ENCODE data around the gene TEPSIN.

The TEPSIN gene

GRCh38 chr17:81209141-81209540, 29.7 kb downstream of the TEPSIN start:
- no peak overlapping the region for H3K4me3 ChIP-seq (replicated peaks in 1 of 2; ENCODE audit: low read depth in 2 of 2, low read length in 2 of 2)
- no peak for DNase-seq (ENCODE audit: low read depth in 2 of 2)
- TF ChIP-seq, protein P1, sequence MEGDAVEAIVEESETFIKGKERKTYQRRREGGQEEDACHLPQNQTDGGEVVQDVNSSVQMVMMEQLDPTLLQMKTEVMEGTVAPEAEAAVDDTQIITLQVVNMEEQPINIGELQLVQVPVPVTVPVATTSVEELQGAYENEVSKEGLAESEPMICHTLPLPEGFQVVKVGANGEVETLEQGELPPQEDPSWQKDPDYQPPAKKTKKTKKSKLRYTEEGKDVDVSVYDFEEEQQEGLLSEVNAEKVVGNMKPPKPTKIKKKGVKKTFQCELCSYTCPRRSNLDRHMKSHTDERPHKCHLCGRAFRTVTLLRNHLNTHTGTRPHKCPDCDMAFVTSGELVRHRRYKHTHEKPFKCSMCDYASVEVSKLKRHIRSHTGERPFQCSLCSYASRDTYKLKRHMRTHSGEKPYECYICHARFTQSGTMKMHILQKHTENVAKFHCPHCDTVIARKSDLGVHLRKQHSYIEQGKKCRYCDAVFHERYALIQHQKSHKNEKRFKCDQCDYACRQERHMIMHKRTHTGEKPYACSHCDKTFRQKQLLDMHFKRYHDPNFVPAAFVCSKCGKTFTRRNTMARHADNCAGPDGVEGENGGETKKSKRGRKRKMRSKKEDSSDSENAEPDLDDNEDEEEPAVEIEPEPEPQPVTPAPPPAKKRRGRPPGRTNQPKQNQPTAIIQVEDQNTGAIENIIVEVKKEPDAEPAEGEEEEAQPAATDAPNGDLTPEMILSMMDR (IDR thresholded peaks at IDR 0.05; ENCODE audit: low read depth, low read length), result no peak

DNA sequence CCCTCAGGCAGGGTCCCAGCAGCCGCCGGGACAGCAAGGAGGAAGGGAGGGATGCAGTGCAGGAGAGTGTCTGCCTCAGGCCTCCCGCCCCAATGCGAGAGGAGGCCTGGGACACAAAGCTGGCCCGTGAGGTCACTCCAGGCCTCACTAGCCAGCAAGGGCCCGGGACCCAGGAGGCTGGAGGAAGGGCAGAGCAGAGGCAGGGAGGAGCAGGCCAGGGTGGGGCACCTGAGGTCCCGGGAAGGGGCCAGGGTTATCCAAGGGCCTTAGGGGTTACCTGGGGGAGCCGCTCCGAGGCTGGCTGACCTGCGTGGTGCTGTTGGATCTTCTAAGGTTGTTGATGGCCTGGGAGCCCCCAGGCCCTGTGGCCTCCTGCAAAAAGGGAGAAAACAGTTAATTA, 30.2 kb downstream of the TEPSIN start:
- H3K4me3 ChIP-seq (replicated peaks in 1 of 2; ENCODE audit: low read depth in 2 of 2, low read length in 2 of 2), result no peak overlapping the region
- no peak for DNase-seq (ENCODE audit: low read depth in 2 of 2)
- TF ChIP-seq, protein P1 (IDR thresholded peaks at IDR 0.05; ENCODE audit: low read depth, low read length), result no peak

DNA sequence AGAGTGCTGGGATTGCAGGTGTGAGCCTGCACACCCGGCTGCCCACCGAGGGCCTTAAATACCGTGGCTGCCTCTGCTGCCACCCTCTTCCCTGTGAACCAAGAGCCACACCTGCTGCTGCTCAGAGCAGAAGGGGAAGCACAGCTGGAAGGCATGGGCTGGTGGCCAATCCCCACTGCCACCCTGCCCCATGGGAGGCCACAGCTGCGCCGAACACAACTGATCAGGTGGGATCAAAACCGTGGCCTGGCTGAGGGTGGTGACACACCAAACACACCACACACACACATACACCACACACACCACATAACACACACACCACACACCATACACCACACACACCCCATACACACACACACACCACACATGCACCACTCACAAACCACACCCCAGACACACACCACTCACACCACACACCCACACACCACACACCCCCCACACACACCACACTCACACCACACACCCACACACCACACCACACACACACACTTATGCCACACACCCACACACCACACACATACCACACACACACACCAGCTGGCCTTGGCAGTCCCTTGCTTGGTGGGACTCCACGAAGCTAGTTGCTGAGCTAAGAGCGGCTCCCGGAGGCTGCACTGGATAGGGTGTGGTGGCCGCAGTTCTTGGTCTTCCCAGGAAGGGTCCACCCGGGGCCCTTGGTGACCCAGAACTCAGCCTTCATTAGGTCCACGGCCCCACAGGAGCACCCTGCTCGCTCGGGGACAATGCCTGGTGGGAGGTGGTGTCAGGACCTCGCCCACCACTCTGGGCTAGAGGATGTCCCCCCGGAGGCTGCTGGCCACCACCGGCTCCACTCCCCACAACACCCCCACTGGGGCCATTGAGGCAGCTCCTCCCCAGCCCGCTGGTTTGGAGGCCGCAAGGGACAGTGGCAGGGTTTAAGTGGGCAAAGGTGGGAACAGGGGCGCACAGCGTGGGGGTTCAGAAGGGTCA, 31.0 kb downstream of the TEPSIN start:
- DNase-seq (ENCODE audit: low read depth in 2 of 2), result no peak
- TF ChIP-seq, protein P1 (IDR thresholded peaks at IDR 0.05; ENCODE audit: low read depth, low read length), result no peak
- no peak overlapping the region for H3K4me3 ChIP-seq (replicated peaks in 1 of 2; ENCODE audit: low read depth in 2 of 2, low read length in 2 of 2)

GRCh38 chr17:81206657-81207056, 32.2 kb downstream of the TEPSIN start:
- no peak overlapping the region for H3K4me3 ChIP-seq (replicated peaks in 1 of 2; ENCODE audit: low read depth in 2 of 2, low read length in 2 of 2)
- DNase-seq (ENCODE audit: low read depth in 2 of 2), result no peak
- TF ChIP-seq, protein P1 (IDR thresholded peaks at IDR 0.05; ENCODE audit: low read depth, low read length), result no peak

DNA sequence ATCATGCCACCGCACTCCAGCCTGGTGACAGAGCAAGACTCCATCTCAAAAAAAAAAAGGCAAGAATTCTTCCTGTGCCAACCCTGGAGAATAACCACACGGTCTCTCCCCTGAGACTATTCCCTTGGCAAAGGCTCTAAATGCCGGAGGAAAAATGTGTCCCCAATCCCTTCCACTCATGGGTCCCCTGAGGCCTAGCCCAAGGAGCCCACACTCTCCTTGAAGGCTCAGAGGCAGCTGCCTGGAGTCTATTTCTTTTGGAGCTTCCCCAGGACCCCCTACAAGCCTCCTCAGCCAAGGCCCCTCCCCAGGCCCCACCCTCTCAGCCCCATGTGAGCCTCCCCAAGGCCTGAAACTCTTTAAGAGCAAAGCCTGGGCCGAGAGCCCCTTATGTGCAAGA, 32.7 kb downstream of the TEPSIN start:
- no peak for DNase-seq (ENCODE audit: low read depth in 2 of 2)
- H3K4me3 ChIP-seq (replicated peaks in 1 of 2; ENCODE audit: low read depth in 2 of 2, low read length in 2 of 2), result no peak overlapping the region
- TF ChIP-seq, protein P1 (IDR thresholded peaks at IDR 0.05; ENCODE audit: low read depth, low read length), result no peak

DNA sequence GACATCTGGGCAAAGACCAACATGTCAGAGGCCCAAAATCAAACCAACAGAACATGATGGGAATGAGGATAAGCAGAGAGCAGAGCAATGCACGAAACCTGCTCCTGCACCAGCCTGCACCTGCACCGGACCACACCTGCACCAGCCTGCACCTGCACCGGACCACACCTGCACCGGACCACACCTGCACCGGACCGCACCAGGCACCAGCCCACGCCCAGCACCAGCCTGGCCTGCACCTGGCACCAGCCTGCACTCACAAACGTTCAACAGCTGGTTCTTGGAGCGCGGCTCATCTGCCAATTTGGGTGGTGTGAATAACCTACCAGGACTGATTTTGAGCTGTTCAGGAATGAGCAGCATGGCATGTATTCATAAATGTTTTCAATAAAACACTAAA, 34.3 kb downstream of the TEPSIN start:
- no peak for DNase-seq (ENCODE audit: low read depth in 2 of 2)
- H3K4me3 ChIP-seq (replicated peaks in 1 of 2; ENCODE audit: low read depth in 2 of 2, low read length in 2 of 2), result no peak overlapping the region
- TF ChIP-seq, protein P1 (IDR thresholded peaks at IDR 0.05; ENCODE audit: low read depth, low read length), result no peak

Data from cardiac fibroblast (primary cell).